SK-N-MC (cell line): ENCODE measurements around the gene WDR64.

Experiments used
- EZH2 ChIP-seq: fragments of 200-600 bp; sonication (generic); IDR thresholded peaks from one replicate; pipeline ENCODE4 v1.6.1; 2017; ENCODE audit warnings: antibody characterized with exemption
- FOXP2 ChIP-seq: optimal IDR thresholded peaks from 2 replicates; pipeline ENCODE3; 2011; ENCODE audit warnings: mild to moderate bottlenecking, moderate library complexity; ENCODE audit not compliant: insufficient read depth; ENCODE audit errors: extremely low read length, control extremely low read depth
- POLR2AphosphoS5 ChIP-seq: IDR thresholded peaks from 2 replicates; pipeline ENCODE4 v1.6.1; 2012; ENCODE audit warnings: mild to moderate bottlenecking, low read depth, low read length, borderline replicate concordance

GRCh38 chr1:241772932-241773500 is 120.9 kb downstream of the WDR64 start:
- TF ChIP-seq POLR2AphosphoS5 (no peak), EZH2 (no peak), FOXP2 (no peak)
